GM12878 (cell line): Measurements from ENCODE around the gene DIMT1. TPM values are rescaled to one million over a fixed set of nuclear protein-coding genes. Genes with fewer than 3 reads are reported as not detected.

Experiments used
- ATAC-seq: fragments of 200-7000 bp; cut with Tn5 transposase; 3 replicates; pipeline ENCODE4 v1.9.1; 2020; ENCODE audit warnings: mild to moderate bottlenecking, moderate library complexity
- BruUV-seq: library from RNA; stranded (reverse); fragments of 400-500 nt; replicated peaks from 2 replicates; lab custom pipeline; 2021; lab: Mats Ljungman, UMichigan
- CTCF ChIA-PET: fragments of 300-600 bp; sonication (Branson Sonifier 250); formaldehyde crosslinking; extraction: SDS; loops from one replicate; lab custom pipeline; 2021; ENCODE audit warnings: inconsistent platforms; lab: Yijun Ruan, JAX
- POLR2A ChIA-PET: fragments of 350-600 bp; formaldehyde crosslinking; extraction: SDS; loops from one replicate; lab custom pipeline; 2021; ENCODE audit warnings: inconsistent platforms; lab: Charles Lee
- RAD21 ChIA-PET: fragments of 300-600 bp; sonication (Branson Sonifier 250); formaldehyde crosslinking; loops from one replicate; lab custom pipeline; 2023; ENCODE audit warnings: antibody characterized with exemption; ENCODE audit not compliant: unreplicated experiment; lab: Charles Lee
- SMC1A ChIA-PET: fragments of 300-600 bp; sonication (Branson Sonifier 250); formaldehyde crosslinking; loops from one replicate; lab custom pipeline; 2023; ENCODE audit not compliant: unreplicated experiment, uncharacterized antibody; lab: Charles Lee
- DNase-seq: peaks from one replicate; pipeline ENCODE4 v3.0.0-alpha.2; 2011; ENCODE audit warnings: low read depth, low spot score
- FAIRE-seq: peaks from 3 replicates; lab custom pipeline; 2011; peaks lifted over from hg19 to GRCh38; lab: Jason Lieb, UNC
- H2AFZ ChIP-seq: 2 replicates; pipeline ENCODE4 v1.6.0; 2011; ENCODE audit warnings: low read depth, low read length, control low read depth; ENCODE audit not compliant: control insufficient read depth
- H3K27ac ChIP-seq: 2 replicates; pipeline ENCODE4 v1.5.1; 2011; ENCODE audit warnings: control low read depth; ENCODE audit not compliant: control insufficient read depth, insufficient read depth
- H3K27me3 ChIP-seq, 2 experiments: replicated peaks in 1 of 2; 2 replicates each; pipeline versions ENCODE4 v1.6.0 to v1.6.1; 2011; ENCODE audit warnings: low read length in 1 of 2; ENCODE audit not compliant: control insufficient read depth in 2 of 2, insufficient read depth in 2 of 2
- H3K36me3 ChIP-seq, 2 experiments: 2 replicates each; pipeline ENCODE4 v1.5.1; 2011; ENCODE audit warnings: low read length in 1 of 2; ENCODE audit not compliant: control insufficient read depth in 2 of 2, insufficient read depth in 2 of 2
- H3K4me1 ChIP-seq: 2 replicates; pipeline ENCODE4 v1.6.1; 2011; ENCODE audit warnings: mild to moderate bottlenecking, low read length, moderate library complexity, mixed read lengths; ENCODE audit not compliant: control insufficient read depth, insufficient read depth
- H3K4me2 ChIP-seq: 2 replicates; pipeline ENCODE4 v1.6.0; 2011; ENCODE audit warnings: control low read depth; ENCODE audit not compliant: control insufficient read depth, insufficient read depth
- H3K4me3 ChIP-seq: fragments of 200-600 bp; sonication (generic); 2 replicates; pipeline ENCODE4 v1.5.1; 2016
- H3K79me2 ChIP-seq: 2 replicates; pipeline ENCODE4 v1.6.0; 2011; ENCODE audit warnings: low read length; ENCODE audit not compliant: control insufficient read depth, insufficient read depth
- H3K9ac ChIP-seq: 2 replicates; pipeline ENCODE4 v1.8.0; 2011; ENCODE audit warnings: low read length, control low read depth, mixed read lengths; ENCODE audit not compliant: control insufficient read depth, insufficient read depth
- H3K9me3 ChIP-seq: replicated peaks from 3 replicates; pipeline ENCODE4 v1.5.1; 2011; ENCODE audit warnings: mild to moderate bottlenecking, low read length; ENCODE audit not compliant: control insufficient read depth, insufficient read depth
- H4K20me1 ChIP-seq: 2 replicates; pipeline ENCODE4 v1.6.0; 2011; ENCODE audit not compliant: control insufficient read depth, insufficient read depth
- HDGF ChIP-seq: fragments of 450-650 bp; IDR thresholded peaks from 2 replicates; pipeline ENCODE4 v1.6.1; 2016; ENCODE audit warnings: antibody characterized with exemption
- RAD21 ChIP-seq: IDR thresholded peaks from 2 replicates; pipeline ENCODE4 v1.6.1; 2011; ENCODE audit warnings: mild to moderate bottlenecking, low read depth, low read length, moderate library complexity; ENCODE audit not compliant: insufficient read depth
- SMC3 ChIP-seq: IDR thresholded peaks from 2 replicates; pipeline ENCODE4 v1.6.1; 2011; ENCODE audit warnings: low read length, improper control_type of control experiment, borderline replicate concordance
- whole genome bisulfite sequencing: methylation state at CpG from one replicate; pipeline ENCODE4 v1.1.6; 2016; ENCODE audit warnings: low lambda C conversion rate; ENCODE audit not compliant: insufficient replicate concordance, insufficient coverage; ENCODE audit errors: missing lambda C conversion rate; 5-methylcytosine and 5-hydroxymethylcytosine counted together
- in situ Hi-C: fragments of 300-500 bp; cut with MboI; formaldehyde crosslinking; loops from 9 replicates; pipeline ENCODE4 v1.14.3; 2018; ENCODE audit warnings: mixed read lengths
- intact Hi-C: fragments of 100-400 bp; cut with micrococcal nuclease; formaldehyde crosslinking; loops from one replicate; pipeline ENCODE4 v1.14.2; 2022; ENCODE audit not compliant: unreplicated experiment
- polyA plus RNA-seq, 11 experiments: library from polyadenylated mRNA; depleted of rRNA in 4 of 11; unstranded in 6 of 11; stranded (reverse) in 5 of 11; fragments of >200 nt; fragmentation: Nextera tagmentation in 4 of 11; fragmentation: Illumina TruSeq in 1 of 11; extraction: Ambion mirVana in 4 of 11; extraction: Trizol in 1 of 11; gene quantifications; 1 replicate in 1 of 11; 2 replicates in 10 of 11; pipeline versions ENCODE4 v1.2.1 to v1.2.3, GENCODE V29; 2011 to 2016; ENCODE audit warnings: inconsistent platforms in 2 of 11, missing spikeins in 2 of 11, low read depth in 1 of 11
- small RNA-seq: library from RNA; depleted of rRNA; stranded (forward); fragments of <200 nt; gene quantifications from one replicate; pipeline ENCODE3, GENCODE V24; 2014
- total RNA-seq, 4 experiments: library from RNA; depleted of rRNA in 3 of 4; stranded (reverse); fragments of >200 nt in 3 of 4; fragmentation: Illumina TruSeq in 1 of 4; extraction: Trizol in 1 of 4; gene quantifications; 2 replicates each; pipeline versions ENCODE4 v1.2.1 to v1.2.3, GENCODE V29; 2013 to 2021
- TF ChIP-seq, protein P1 (sequence below), 3 experiments: IDR thresholded peaks in 2 of 3; conservative IDR thresholded peaks in 1 of 3; 2 replicates each; pipeline ENCODE4 v1.5.1; 2011; ENCODE audit warnings: low read depth in 3 of 3, low read length in 3 of 3, mild to moderate bottlenecking in 3 of 3, control low read depth in 2 of 3, moderate library complexity in 2 of 3, inconsistent platforms in 1 of 3, mixed read lengths in 1 of 3; ENCODE audit not compliant: control insufficient read depth in 2 of 3, insufficient read depth in 1 of 3; ENCODE audit errors: extremely low read depth in 1 of 3

The DIMT1 gene
- total and polyA plus RNA-seq, 10 of the 15 experiments (the other 5 are each of a cell fraction or from before 2014, with no cell fraction given): 19.0 to 66.2 (median 31.6) TPM

DNA sequence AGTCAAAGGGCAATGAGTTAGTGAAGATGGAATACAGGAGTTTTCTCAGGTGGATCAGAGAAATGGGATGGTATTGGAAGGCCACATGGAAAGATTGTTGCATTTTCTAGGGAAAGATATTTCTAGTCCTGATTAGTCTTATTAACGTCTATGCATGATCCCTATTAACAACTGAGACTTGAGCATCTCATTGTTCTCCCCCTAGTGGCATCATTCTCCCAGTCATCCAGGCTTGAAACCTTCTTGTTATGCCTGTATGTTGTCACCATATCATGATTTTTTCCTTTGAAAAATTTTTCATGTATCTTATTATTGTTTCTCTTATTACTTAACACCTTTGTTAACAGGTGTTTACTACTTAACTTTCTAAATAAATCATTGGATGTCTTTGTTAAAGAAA is 63.3 kb downstream of the DIMT1 start:
- H3K4me3 ChIP-seq: no peak overlapping the region
- in situ Hi-C loops (no loop called here), intact Hi-C loops (no loop called here)
- BruUV-seq: no TSS peak
- H2AFZ ChIP-seq: no peak overlapping the region
- ChIA-PET SMC1A (interaction anchor here (1.8 to 2.7 kb wide), 2 partner anchors 12 to 116 kb away, joined by 5 to 9 read pairs; no protein-coding TSS in a partner anchor), RAD21 (no interaction called here), POLR2A (no interaction called here), CTCF (interaction anchor here (0.6 to 1.7 kb wide), 9 partner anchors 9 to 532 kb away, joined by 3 to 9 read pairs (median 4); partner anchors contain the start of gene DIMT1)
- no peak overlapping the region for H3K9ac ChIP-seq
- H3K27me3 ChIP-seq: no peaks in the 10 kb centered on the region
- no peaks in the 10 kb centered on the region for H3K9me3 ChIP-seq
- WGBS: 50% methylated on average over 1 of the region's 1 CpG
- H3K27ac ChIP-seq: no peak overlapping the region
- H3K4me1 ChIP-seq: peaks cover 13% of the 10 kb centered on the region
- peaks cover 2% of the 10 kb centered on the region; the same call in 1 of the 2 replicates for H4K20me1 ChIP-seq
- FAIRE-seq: no peak
- ATAC-seq: peak; percentile 69
- peaks cover 0 to 3% of the 10 kb centered on the region in 2 experiments; a peak in 2 of 4 replicates for H3K36me3 ChIP-seq
- no peak for DNase-seq
- H3K79me2 ChIP-seq: peaks cover 53% of the 10 kb centered on the region
- no peak overlapping the region for H3K4me2 ChIP-seq
- no peak for TF ChIP-seq HDGF
- TF ChIP-seq, protein P1, sequence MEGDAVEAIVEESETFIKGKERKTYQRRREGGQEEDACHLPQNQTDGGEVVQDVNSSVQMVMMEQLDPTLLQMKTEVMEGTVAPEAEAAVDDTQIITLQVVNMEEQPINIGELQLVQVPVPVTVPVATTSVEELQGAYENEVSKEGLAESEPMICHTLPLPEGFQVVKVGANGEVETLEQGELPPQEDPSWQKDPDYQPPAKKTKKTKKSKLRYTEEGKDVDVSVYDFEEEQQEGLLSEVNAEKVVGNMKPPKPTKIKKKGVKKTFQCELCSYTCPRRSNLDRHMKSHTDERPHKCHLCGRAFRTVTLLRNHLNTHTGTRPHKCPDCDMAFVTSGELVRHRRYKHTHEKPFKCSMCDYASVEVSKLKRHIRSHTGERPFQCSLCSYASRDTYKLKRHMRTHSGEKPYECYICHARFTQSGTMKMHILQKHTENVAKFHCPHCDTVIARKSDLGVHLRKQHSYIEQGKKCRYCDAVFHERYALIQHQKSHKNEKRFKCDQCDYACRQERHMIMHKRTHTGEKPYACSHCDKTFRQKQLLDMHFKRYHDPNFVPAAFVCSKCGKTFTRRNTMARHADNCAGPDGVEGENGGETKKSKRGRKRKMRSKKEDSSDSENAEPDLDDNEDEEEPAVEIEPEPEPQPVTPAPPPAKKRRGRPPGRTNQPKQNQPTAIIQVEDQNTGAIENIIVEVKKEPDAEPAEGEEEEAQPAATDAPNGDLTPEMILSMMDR (IDR thresholded peaks at IDR 0.05 in 2 of 3, conservative IDR thresholded peaks at IDR 0.05 in 1 of 3; ENCODE audit: control insufficient read depth in 2 of 3, extremely low read depth in 1 of 3, insufficient read depth in 1 of 3, low read depth in 3 of 3, low read length in 3 of 3): peak; percentile 13 to 20 (median 19); a peak in 2 of 6 replicates
- 0 out of 2 replicates have a peak, but pooled peaks have one; percentile 10 for TF ChIP-seq RAD21
- TF ChIP-seq SMC3: peak; percentile 15; the same call in 1 of the 2 replicates

Small RNA genes lying within 50 kb of the gene (small RNA-seq; reads per million reads assigned to genes)
- gene RNU6-661P: not detected

Other genes with a start within 250 kb of the DIMT1 start
- 55.2 and 69.2 TPM in 2 replicates for gene KIF2A, start 97.7 kb downstream of the DIMT1 start, total RNA-seq (2014; rRNA removed)
- gene KIF2A, start 97.7 kb downstream of the DIMT1 start, total RNA-seq (2014; rRNA removed; fragmentation: Illumina TruSeq; extraction: Trizol): 97.3 and 97.9 TPM in 2 replicates
- 81.0 and 82.1 TPM in 2 replicates for gene KIF2A, start 97.7 kb downstream of the DIMT1 start, total RNA-seq (2021)
- gene KIF2A, start 97.7 kb downstream of the DIMT1 start, polyA plus RNA-seq (2011; rRNA removed): 78.1 and 121 TPM in 2 replicates
- 124 and 140 TPM in 2 replicates for gene KIF2A, start 97.7 kb downstream of the DIMT1 start, polyA plus RNA-seq (2014; fragmentation: Illumina TruSeq; extraction: Trizol)
- 10 to 100 TPM; 35.9 to 36.9 TPM for gene KIF2A, start 97.7 kb downstream of the DIMT1 start, polyA plus RNA-seq (2014; fragmentation: Nextera tagmentation; extraction: Ambion mirVana)
- 44.2 and 54.3 TPM in 2 replicates for gene KIF2A, start 97.7 kb downstream of the DIMT1 start, polyA plus RNA-seq (2014; rRNA removed)
- 100 to 1,000 TPM in 1 of 2 experiments, 10 to 100 TPM in 1; 93.1 to 106 TPM for gene KIF2A, start 97.7 kb downstream of the DIMT1 start, polyA plus RNA-seq (2016; fragmentation: Nextera tagmentation; extraction: Ambion mirVana)
- 22.1 and 24.4 TPM in 2 replicates for gene IPO11, start 8.9 kb upstream of the DIMT1 start, total RNA-seq (2014; rRNA removed)
- gene IPO11, start 8.9 kb upstream of the DIMT1 start, total RNA-seq (2014; rRNA removed; fragmentation: Illumina TruSeq; extraction: Trizol): 34.3 and 34.8 TPM in 2 replicates
- gene IPO11, start 8.9 kb upstream of the DIMT1 start, total RNA-seq (2021): 33.6 and 37.7 TPM in 2 replicates
- gene IPO11, start 8.9 kb upstream of the DIMT1 start, polyA plus RNA-seq (2011; rRNA removed): 25.8 and 33.2 TPM in 2 replicates
- 33.7 and 45.3 TPM in 2 replicates for gene IPO11, start 8.9 kb upstream of the DIMT1 start, polyA plus RNA-seq (2014; fragmentation: Illumina TruSeq; extraction: Trizol)
- 10 to 100 TPM; 17.4 to 20.9 TPM for gene IPO11, start 8.9 kb upstream of the DIMT1 start, polyA plus RNA-seq (2014; fragmentation: Nextera tagmentation; extraction: Ambion mirVana)
- gene IPO11, start 8.9 kb upstream of the DIMT1 start, polyA plus RNA-seq (2014; rRNA removed): 14.1 and 15.6 TPM in 2 replicates
- gene IPO11, start 8.9 kb upstream of the DIMT1 start, polyA plus RNA-seq (2016; fragmentation: Nextera tagmentation; extraction: Ambion mirVana): 10 to 100 TPM; 48.9 to 49.3 TPM
- gene LRRC70, start 174.9 kb upstream of the DIMT1 start, total RNA-seq (2014; rRNA removed): 1.3 and 1.4 TPM in 2 replicates
- gene LRRC70, start 174.9 kb upstream of the DIMT1 start, total RNA-seq (2014; rRNA removed; fragmentation: Illumina TruSeq; extraction: Trizol): 1.5 and 2.3 TPM in 2 replicates
- gene LRRC70, start 174.9 kb upstream of the DIMT1 start, total RNA-seq (2021): 0.53 and 0.74 TPM in 2 replicates
- 0.35 and 0.88 TPM in 2 replicates for gene LRRC70, start 174.9 kb upstream of the DIMT1 start, polyA plus RNA-seq (2011; rRNA removed)
- gene LRRC70, start 174.9 kb upstream of the DIMT1 start, polyA plus RNA-seq (2014; fragmentation: Illumina TruSeq; extraction: Trizol): 0.79 TPM in 1 of 2 replicates, not detected in the other
- gene LRRC70, start 174.9 kb upstream of the DIMT1 start, polyA plus RNA-seq (2014; fragmentation: Nextera tagmentation; extraction: Ambion mirVana): 1 to 10 TPM in 1 of 2 experiments, under 1 TPM in 1; 0.88 to 1.2 TPM
- 0.61 and 0.84 TPM in 2 replicates for gene LRRC70, start 174.9 kb upstream of the DIMT1 start, polyA plus RNA-seq (2014; rRNA removed)
- 1 to 10 TPM in 1 of 2 experiments, under 1 TPM in 1; 0.76 to 1.2 TPM for gene LRRC70, start 174.9 kb upstream of the DIMT1 start, polyA plus RNA-seq (2016; fragmentation: Nextera tagmentation; extraction: Ambion mirVana)